LNCaP clone FGC (cell line): ENCODE measurements around the gene NUDT5.

ENCODE experiments used
- DNase-seq: peaks from one replicate; pipeline ENCODE4 v3.0.0-alpha.2; 2011; ENCODE audit warnings: low read depth
- H3K4me3 ChIP-seq: 2 replicates; pipeline ENCODE4 v1.5.1; 2011; ENCODE audit warnings: mild to moderate bottlenecking, low read depth, low read length, control low read depth
- TF ChIP-seq, protein P1 (sequence below): IDR thresholded peaks from 2 replicates; pipeline ENCODE4 v1.5.1; 2012; ENCODE audit warnings: mild to moderate bottlenecking; ENCODE audit not compliant: control insufficient read depth, insufficient read depth; ENCODE audit errors: extremely low read depth

Gene NUDT5

GRCh38 chr10:12193193-12193592, 2.5 kb downstream of the NUDT5 start:
- TF ChIP-seq, protein P1, sequence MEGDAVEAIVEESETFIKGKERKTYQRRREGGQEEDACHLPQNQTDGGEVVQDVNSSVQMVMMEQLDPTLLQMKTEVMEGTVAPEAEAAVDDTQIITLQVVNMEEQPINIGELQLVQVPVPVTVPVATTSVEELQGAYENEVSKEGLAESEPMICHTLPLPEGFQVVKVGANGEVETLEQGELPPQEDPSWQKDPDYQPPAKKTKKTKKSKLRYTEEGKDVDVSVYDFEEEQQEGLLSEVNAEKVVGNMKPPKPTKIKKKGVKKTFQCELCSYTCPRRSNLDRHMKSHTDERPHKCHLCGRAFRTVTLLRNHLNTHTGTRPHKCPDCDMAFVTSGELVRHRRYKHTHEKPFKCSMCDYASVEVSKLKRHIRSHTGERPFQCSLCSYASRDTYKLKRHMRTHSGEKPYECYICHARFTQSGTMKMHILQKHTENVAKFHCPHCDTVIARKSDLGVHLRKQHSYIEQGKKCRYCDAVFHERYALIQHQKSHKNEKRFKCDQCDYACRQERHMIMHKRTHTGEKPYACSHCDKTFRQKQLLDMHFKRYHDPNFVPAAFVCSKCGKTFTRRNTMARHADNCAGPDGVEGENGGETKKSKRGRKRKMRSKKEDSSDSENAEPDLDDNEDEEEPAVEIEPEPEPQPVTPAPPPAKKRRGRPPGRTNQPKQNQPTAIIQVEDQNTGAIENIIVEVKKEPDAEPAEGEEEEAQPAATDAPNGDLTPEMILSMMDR: no peak
- no peak for DNase-seq
- peak overlapping the region; percentile 23; the same call in 1 of the 2 replicates for H3K4me3 ChIP-seq

DNA sequence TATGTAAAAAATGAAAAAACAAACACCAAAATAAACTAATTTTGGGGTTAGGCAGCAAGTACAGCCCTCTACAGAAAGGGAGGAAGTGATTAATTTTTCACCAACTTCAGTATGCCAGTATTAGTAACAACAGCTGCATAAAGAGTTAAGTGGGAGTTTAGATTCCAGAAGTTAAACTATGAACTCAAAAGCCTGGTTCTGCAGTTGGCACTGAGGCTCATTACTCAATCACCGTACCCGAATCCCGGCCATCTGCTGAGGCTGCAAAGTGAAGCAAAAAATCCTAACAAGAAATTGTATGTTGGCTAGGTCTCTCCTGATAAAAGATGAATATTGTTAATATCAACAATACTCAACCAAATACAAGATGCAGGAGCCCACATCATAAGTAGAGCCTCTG, 4.0 kb downstream of the NUDT5 start:
- DNase-seq: no peak
- H3K4me3 ChIP-seq: no peak overlapping the region
- TF ChIP-seq, protein P1: no peak

- no peak overlapping the region for H3K4me3 ChIP-seq
- TF ChIP-seq, protein P1: no peak
- no peak for DNase-seq
Measured at GRCh38 chr10:12189426-12189825, 6.3 kb downstream of the NUDT5 start.

- DNase-seq: no peak
- TF ChIP-seq, protein P1: no peak
- H3K4me3 ChIP-seq: no peak overlapping the region
Measured at GRCh38 chr10:12188656-12189055, 7.0 kb downstream of the NUDT5 start.

GRCh38 chr10:12187321-12187905, 8.3 kb downstream of the NUDT5 start:
- no peak for DNase-seq
- TF ChIP-seq, protein P1: no peak
- no peak overlapping the region for H3K4me3 ChIP-seq

DNA sequence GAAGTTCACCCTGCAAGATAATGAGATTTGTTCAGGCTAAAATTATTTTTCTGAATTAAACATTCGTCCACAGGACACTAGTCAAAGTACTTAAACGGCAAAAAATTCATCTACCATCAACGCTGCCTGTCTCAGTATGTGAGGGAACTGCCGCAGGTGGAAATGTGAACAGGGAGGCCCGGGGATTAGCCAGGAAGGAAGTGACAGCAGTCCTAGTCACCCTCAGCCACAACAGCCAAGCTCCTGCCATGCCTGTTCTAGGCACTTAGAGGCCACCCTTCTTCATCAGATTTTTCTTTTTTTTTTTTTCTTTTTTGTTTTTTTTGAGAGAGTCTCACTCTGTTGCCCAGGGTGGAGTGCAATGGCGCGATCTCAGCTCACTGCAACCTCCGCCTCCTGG, 9.4 kb downstream of the NUDT5 start:
- no peak overlapping the region for H3K4me3 ChIP-seq
- DNase-seq: no peak

More for the DNA sequence above, 9.4 kb downstream of the NUDT5 start:
- TF ChIP-seq, protein P1: no peak
